ENCODE measurements around the gene SYNDIG1.
A peak's percentile ranks its signal among the peaks of the same experiment; 100 is the strongest.

SYNDIG1 gene

GRCh38 chr20:24653306-24653705 is 183.9 kb downstream of the SYNDIG1 start:
- DNase-seq (ENCODE audit: low spot score) = no peak

- DNase-seq (ENCODE audit: low spot score) = no peak
Measured at GRCh38 chr20:24654425-24654824, 185.0 kb downstream of the SYNDIG1 start.

- DNase-seq (ENCODE audit: low spot score) = no peak
Measured at GRCh38 chr20:24656391-24656790, 187.0 kb downstream of the SYNDIG1 start.

- no peak for DNase-seq (ENCODE audit: low spot score)
Measured at GRCh38 chr20:24657196-24657595, 187.8 kb downstream of the SYNDIG1 start.

- no peak for DNase-seq (ENCODE audit: low spot score)
Measured at GRCh38 chr20:24657878-24658620, 188.6 kb downstream of the SYNDIG1 start.

- no peak for DNase-seq (ENCODE audit: low spot score)
Measured at GRCh38 chr20:24658920-24659660, 189.7 kb downstream of the SYNDIG1 start.

GRCh38 chr20:24659835-24660234 is 190.4 kb downstream of the SYNDIG1 start:
- DNase-seq (ENCODE audit: low spot score) = no peak

- DNase-seq (ENCODE audit: low spot score) = no peak
Measured at GRCh38 chr20:24660651-24661050, 191.2 kb downstream of the SYNDIG1 start.

GRCh38 chr20:24661255-24661654 is 191.8 kb downstream of the SYNDIG1 start:
- no peak for DNase-seq (ENCODE audit: low spot score)

GRCh38 chr20:24662322-24662721 is 192.9 kb downstream of the SYNDIG1 start:
- DNase-seq (ENCODE audit: low spot score) = peak; percentile 63

GRCh38 chr20:24662752-24663365 is 193.4 kb downstream of the SYNDIG1 start:
- DNase-seq (ENCODE audit: low spot score) = peak; percentile 48

- DNase-seq (ENCODE audit: low spot score) = no peak
Measured at GRCh38 chr20:24663496-24663895, 194.1 kb downstream of the SYNDIG1 start.

- no peak for DNase-seq (ENCODE audit: low spot score)
Measured at GRCh38 chr20:24664266-24664986, 195.0 kb downstream of the SYNDIG1 start.

- no peak for DNase-seq (ENCODE audit: low spot score)
Measured at GRCh38 chr20:24665196-24665595, 195.8 kb downstream of the SYNDIG1 start.

- no peak for DNase-seq (ENCODE audit: low spot score)
Measured at GRCh38 chr20:24665741-24666191, 196.3 kb downstream of the SYNDIG1 start.

GRCh38 chr20:24667689-24668383 is 198.4 kb downstream of the SYNDIG1 start:
- no peak for DNase-seq (ENCODE audit: low spot score)

GRCh38 chr20:24668384-24668702 is 198.9 kb downstream of the SYNDIG1 start:
- DNase-seq (ENCODE audit: low spot score) = no peak

GRCh38 chr20:24668791-24669190 is 199.4 kb downstream of the SYNDIG1 start:
- DNase-seq (ENCODE audit: low spot score) = no peak

- no peak for DNase-seq (ENCODE audit: low spot score)
Measured at GRCh38 chr20:24669701-24670100, 200.3 kb downstream of the SYNDIG1 start.

GRCh38 chr20:24670341-24670872 is 201.0 kb downstream of the SYNDIG1 start:
- no peak for DNase-seq (ENCODE audit: low spot score)

- no peak for DNase-seq (ENCODE audit: low spot score)
Measured at GRCh38 chr20:24670981-24671380, 201.6 kb downstream of the SYNDIG1 start.

All from SK-N-DZ (cell line).